Effector memory CD4-positive, alpha-beta T cell (primary cell): ENCODE data around the gene KIAA0319L.
A peak's percentile ranks its signal among the peaks of the same experiment; 100 is the strongest.

Source experiments
- DNase-seq, 3 donors: peaks; one replicate each; pipeline ENCODE4 v3.0.0-alpha.2; 2020
- H3K27ac ChIP-seq: 2 replicates; pipeline ENCODE4 v1.7.0; 2013; ENCODE audit warnings: mild to moderate bottlenecking, low read length, moderate library complexity; ENCODE audit not compliant: insufficient read depth, poor library complexity, severe bottlenecking
- H3K27me3 ChIP-seq: replicated peaks from 2 replicates; pipeline ENCODE4 v1.7.0; 2013; ENCODE audit warnings: mild to moderate bottlenecking, low read length; ENCODE audit not compliant: insufficient read depth, control insufficient read depth, poor library complexity, severe bottlenecking
- H3K36me3 ChIP-seq: 2 replicates; pipeline ENCODE4 v1.7.0; 2013; ENCODE audit warnings: mild to moderate bottlenecking, low read length, moderate library complexity; ENCODE audit not compliant: control insufficient read depth, insufficient read depth
- H3K4me1 ChIP-seq: 2 replicates; pipeline ENCODE4 v1.7.0; 2013; ENCODE audit warnings: low read length, mild to moderate bottlenecking; ENCODE audit not compliant: control insufficient read depth, insufficient read depth, poor library complexity, severe bottlenecking
- H3K4me3 ChIP-seq: 2 replicates; pipeline ENCODE4 v1.7.0; 2013; ENCODE audit warnings: low read length, low read depth, mild to moderate bottlenecking; ENCODE audit not compliant: insufficient read depth, poor library complexity, severe bottlenecking
- H3K9me3 ChIP-seq: 2 replicates; pipeline ENCODE4 v1.7.0; 2013; ENCODE audit warnings: mild to moderate bottlenecking, low read length, moderate library complexity; ENCODE audit not compliant: control insufficient read depth

The KIAA0319L gene

DNA sequence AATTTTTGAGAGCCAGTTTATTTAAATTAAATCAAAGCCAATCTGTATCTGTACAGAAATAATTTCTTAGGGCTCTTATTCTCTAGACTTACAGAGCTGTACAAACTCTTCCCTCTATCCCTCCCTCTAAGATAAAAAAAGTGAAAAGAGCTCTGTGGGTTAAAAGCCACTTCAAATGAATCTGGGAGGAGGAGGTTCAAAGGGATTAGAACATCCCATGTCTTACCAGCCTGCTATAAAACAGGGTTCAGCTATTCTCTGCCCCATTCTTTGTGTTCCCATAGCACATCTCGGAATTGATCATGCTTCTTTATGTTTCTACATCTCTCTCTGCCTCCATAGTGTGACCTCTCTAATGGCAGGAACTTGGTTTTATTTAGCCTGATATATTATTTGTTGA, 19.4 kb downstream of the KIAA0319L start:
- no peak for DNase-seq
- peaks cover 21% of the 10 kb centered on the region for H3K4me1 ChIP-seq
- peak overlapping the region; percentile 57 for H3K27ac ChIP-seq
- H3K27me3 ChIP-seq = no peaks in the 10 kb centered on the region
- no peak overlapping the region for H3K4me3 ChIP-seq
- no peaks in the 10 kb centered on the region for H3K36me3 ChIP-seq
- no peaks in the 10 kb centered on the region for H3K9me3 ChIP-seq

DNA sequence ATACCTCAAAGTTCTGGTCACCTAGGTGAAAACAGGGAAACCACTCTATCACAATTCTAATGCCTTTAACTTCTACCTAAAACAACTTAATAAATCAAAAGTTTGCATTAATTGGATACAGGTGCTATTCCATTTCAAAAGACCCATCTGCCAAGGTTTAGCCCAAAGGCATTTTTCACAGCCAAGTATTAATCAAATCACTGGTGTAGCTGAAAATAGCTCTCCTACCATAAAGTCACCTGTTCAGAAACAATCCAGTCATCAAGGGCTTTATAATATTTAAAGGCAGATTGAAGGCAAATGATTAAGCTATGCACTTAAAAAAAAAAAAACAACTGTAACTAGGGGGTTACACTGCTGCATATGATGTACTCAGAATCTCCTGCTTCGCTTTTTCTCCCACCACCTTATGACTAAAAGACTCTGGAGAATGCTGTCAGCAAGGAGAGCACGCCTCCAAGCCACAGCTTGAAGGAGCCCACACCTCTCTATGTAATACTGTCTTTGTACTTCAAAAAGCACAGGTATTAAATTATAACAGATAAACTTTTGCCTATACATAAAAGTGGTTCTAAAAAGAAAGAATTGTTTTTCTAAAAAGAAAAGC, 20.5 kb downstream of the KIAA0319L start:
- H3K36me3 ChIP-seq = no peaks in the 10 kb centered on the region
- no peaks in the 10 kb centered on the region for H3K9me3 ChIP-seq
- no peak for DNase-seq
- H3K27me3 ChIP-seq = no peaks in the 10 kb centered on the region
- H3K27ac ChIP-seq = no peak overlapping the region
- H3K4me3 ChIP-seq = no peak overlapping the region
- peaks cover 21% of the 10 kb centered on the region for H3K4me1 ChIP-seq

DNA sequence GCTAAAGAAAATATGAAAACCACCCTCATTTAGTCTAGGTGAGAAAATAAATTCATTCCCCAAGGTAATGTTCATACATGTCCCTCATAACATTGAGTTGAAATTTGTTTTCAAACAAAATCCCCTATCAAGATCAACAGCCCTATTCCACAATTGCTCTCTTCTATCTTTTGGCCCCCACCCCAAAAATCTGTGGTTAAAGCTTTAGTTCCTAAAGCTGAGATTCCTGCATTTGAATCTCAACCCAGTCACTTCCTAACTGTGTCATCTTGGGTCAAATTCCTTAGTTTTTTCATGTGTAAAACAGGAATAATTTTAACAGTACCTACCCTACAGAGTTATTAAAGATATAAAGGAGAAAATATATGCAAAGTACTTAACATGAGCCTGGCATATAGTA, 22.0 kb downstream of the KIAA0319L start:
- peaks cover 21% of the 10 kb centered on the region for H3K4me1 ChIP-seq
- H3K9me3 ChIP-seq = no peaks in the 10 kb centered on the region
- H3K27ac ChIP-seq = no peak overlapping the region
- peaks cover 7% of the 10 kb centered on the region for H3K36me3 ChIP-seq
- H3K4me3 ChIP-seq = no peak overlapping the region
- no peak for DNase-seq
- no peaks in the 10 kb centered on the region for H3K27me3 ChIP-seq

DNA sequence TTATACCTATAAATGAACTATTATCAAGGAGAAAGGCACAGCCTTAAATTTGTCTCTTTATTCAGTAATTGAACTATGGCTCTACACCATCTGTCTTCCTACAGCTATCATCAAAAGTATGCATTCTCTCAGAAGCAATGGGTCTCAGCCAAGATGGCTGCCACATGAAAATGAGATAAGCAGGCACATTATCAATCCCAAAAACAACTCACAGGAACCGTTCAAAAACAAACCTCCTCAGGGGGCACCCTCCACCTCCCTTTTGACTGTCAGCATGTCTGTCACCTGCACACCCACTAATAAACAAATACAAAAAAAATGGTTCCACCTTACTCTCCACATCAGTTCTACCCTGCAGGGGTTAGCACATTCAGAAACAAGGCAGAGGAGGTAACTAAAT, 23.6 kb downstream of the KIAA0319L start:
- Histone ChIP-seq H3K9me3 (no peaks in the 10 kb centered on the region), H3K4me3 (no peak overlapping the region), H3K27ac (no peak overlapping the region), H3K36me3 (peaks cover 7% of the 10 kb centered on the region), H3K27me3 (no peaks in the 10 kb centered on the region), H3K4me1 (peaks cover 13% of the 10 kb centered on the region)
- DNase-seq = no peak

DNA sequence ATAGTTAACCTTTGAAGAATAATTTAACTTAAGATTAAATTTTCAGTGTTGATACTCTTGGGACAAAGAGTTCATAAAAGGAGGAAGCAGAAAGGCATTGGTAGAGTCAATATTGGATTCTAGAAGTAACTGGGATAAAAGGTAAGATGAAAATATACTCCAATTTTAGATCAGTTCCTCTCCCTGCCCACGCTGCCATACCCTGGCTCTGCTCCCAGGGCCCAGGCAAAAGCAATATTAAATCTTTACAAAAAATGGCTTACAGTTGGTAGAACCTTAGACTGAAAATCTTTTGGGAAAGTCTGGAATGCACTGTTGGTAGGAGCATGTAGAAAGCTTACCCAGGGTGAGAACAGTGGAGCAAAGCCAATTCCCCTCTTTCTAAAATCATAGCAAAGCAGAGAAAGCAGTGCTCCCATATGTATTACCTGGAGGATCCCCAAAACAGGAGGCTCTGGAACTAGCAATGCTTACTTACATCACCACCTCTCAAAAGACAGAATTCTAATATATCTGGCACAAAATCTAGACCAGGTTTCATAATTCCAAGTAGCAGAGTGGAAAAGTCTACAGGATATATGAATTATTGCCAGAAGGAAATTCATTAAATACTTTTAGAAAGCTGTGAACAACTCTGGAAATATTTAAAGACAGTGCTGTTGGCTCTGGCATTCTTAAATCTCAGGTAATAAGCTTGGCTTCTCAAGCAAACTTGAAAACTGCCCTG, 24.5 kb downstream of the KIAA0319L start:
- no peaks in the 10 kb centered on the region for H3K27me3 ChIP-seq
- peaks cover 6% of the 10 kb centered on the region for H3K4me1 ChIP-seq
- H3K27ac ChIP-seq = no peak overlapping the region
- H3K4me3 ChIP-seq = no peak overlapping the region
- peaks cover 7% of the 10 kb centered on the region for H3K36me3 ChIP-seq
- no peak for DNase-seq
- no peaks in the 10 kb centered on the region for H3K9me3 ChIP-seq

DNA sequence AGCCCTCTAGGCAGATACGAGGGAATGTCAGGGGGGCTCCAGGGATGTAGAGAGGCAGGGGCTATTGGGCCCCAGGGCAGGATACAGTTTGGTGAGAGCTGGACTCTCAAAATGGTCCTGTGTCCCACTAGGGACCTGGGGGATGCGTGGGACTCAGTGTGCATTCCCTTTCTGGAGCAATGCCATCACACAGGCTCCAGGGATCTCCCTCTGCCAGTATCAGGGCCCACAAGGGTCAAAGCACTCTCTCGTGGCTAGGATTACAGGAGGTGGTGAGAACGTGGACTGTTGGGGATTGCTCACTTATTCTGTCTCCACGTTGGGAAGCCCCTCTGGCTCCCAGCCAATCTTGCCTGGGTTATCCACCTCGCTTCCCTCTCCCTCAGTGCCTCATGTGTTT, 25.8 kb downstream of the KIAA0319L start:
- peaks cover 7% of the 10 kb centered on the region for H3K36me3 ChIP-seq
- H3K9me3 ChIP-seq = no peaks in the 10 kb centered on the region
- H3K4me3 ChIP-seq = no peak overlapping the region
- H3K27ac ChIP-seq = no peak overlapping the region
- no peak for DNase-seq
- H3K27me3 ChIP-seq = no peaks in the 10 kb centered on the region
- H3K4me1 ChIP-seq = no peaks in the 10 kb centered on the region

DNA sequence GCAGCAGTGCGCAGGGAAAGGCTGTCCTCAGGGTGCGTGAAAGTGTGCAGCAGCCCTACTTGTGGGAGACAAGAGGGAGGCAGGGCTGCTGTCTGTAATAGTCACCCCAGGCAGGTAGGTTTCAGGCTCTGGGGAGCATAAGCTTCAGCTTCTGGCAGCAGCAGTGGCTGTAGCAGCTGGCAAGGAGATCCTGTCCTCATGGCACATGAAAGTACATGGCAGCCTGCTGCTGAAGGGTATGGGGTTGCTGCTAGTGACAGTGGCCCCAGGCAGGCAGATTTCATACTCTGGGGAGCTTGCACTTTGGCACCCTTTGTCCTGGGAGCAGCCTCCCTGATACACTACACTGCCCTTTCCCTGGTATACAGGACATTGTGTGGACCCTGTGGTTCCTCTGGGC, 26.3 kb downstream of the KIAA0319L start:
- Histone ChIP-seq H3K27me3 (no peaks in the 10 kb centered on the region), H3K9me3 (no peaks in the 10 kb centered on the region), H3K4me3 (no peak overlapping the region), H3K27ac (no peak overlapping the region), H3K4me1 (no peaks in the 10 kb centered on the region), H3K36me3 (peaks cover 7% of the 10 kb centered on the region)
- no peak for DNase-seq

DNA sequence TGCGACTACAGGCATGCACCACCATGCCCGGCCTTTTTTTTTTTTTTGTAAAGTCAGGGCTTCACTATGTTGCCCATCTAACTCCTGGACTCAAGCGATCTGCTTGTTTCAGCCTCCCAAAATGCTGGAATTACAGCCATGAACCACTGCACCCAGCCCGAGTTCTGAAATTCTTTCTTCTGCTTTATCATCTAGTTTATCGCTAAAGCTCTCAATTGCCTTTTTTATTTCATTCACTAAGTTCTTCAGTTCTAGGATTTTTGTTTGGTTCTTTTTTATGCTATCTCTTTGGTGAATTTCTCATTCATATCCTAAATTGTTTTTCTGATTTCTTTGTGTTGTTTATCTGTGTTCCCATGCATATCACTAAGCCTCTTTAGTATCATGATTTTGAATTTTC, 27.0 kb downstream of the KIAA0319L start:
- H3K27me3 ChIP-seq = no peaks in the 10 kb centered on the region
- no peaks in the 10 kb centered on the region for H3K9me3 ChIP-seq
- no peak overlapping the region for H3K4me3 ChIP-seq
- H3K36me3 ChIP-seq = peaks cover 7% of the 10 kb centered on the region
- DNase-seq = no peak
- no peaks in the 10 kb centered on the region for H3K4me1 ChIP-seq
- no peak overlapping the region for H3K27ac ChIP-seq

DNA sequence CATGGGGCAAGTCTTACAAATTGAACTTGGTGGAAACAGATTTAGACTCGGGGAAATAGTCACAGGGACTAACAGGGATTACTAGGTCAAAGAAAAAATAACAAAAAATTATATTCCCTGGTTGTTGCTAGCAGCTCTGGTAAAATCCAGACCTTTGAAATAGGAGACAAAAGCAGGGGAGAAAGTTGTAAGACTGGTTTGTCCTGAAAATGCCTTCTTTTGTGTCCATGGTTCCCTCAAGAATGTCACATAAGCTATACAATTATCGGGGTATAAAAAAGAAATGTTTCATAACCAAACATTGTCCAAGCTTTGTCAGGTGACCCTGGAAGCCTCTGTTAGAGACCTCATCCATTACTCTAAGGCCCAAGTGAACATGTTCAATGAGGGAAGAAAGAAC, 33.1 kb downstream of the KIAA0319L start:
- H3K4me3 ChIP-seq = no peak overlapping the region
- no peaks in the 10 kb centered on the region for H3K9me3 ChIP-seq
- H3K27me3 ChIP-seq = no peaks in the 10 kb centered on the region
- no peak overlapping the region for H3K27ac ChIP-seq
- no peaks in the 10 kb centered on the region for H3K4me1 ChIP-seq
- no peak for DNase-seq
- no peaks in the 10 kb centered on the region for H3K36me3 ChIP-seq

DNA sequence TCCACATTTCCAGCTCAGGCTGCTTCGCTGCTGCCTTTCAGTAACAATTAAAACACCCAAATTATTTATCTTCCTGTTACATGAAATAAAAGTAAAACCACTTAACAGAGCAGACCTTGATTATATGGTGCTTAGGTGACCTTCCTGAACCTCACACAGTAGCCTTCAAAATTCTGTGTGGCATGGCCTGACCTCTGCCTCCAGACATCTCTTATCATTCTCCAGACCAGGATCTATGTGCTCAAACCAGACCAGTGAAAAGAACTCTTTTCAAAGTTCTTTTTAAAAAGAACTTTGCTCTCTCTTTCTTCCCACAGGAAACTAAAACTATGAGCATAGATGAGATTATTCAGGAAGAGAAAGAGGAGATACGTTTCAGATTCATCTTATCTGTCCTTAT, 37.8 kb downstream of the KIAA0319L start:
- Histone ChIP-seq H3K36me3 (no peaks in the 10 kb centered on the region), H3K4me1 (no peaks in the 10 kb centered on the region), H3K27me3 (no peaks in the 10 kb centered on the region), H3K27ac (no peak overlapping the region), H3K9me3 (no peaks in the 10 kb centered on the region), H3K4me3 (no peak overlapping the region)
- no peak for DNase-seq
